HEK293 (cell line): ENCODE data around the gene ANTXR2.

Experiments
- CTCF ChIA-PET: fragments of 350-600 bp; formaldehyde crosslinking; extraction: SDS; loops from one replicate; lab custom pipeline; 2021; ENCODE audit warnings: antibody characterized with exemption; lab: Yijun Ruan, JAX
- POLR2A ChIA-PET: fragments of 300-600 bp; formaldehyde crosslinking; extraction: SDS; loops from one replicate; lab custom pipeline; 2020; ENCODE audit warnings: antibody characterized with exemption, inconsistent platforms; lab: Yijun Ruan, JAX
- H3K27ac ChIP-seq: fragments of 200-500 bp; sonication (Bioruptor generic); 2 replicates; pipeline ENCODE4 v1.5.1; 2014; ENCODE audit warnings: low read depth, low read length, control low read depth, inconsistent platforms; ENCODE audit errors: extremely low read depth
- H3K36me3 ChIP-seq, 2 experiments: fragments of 200-500 bp in 1 of 2; sonication (Bioruptor generic) in 1 of 2; 1 replicate in 1 of 2; 2 replicates in 1 of 2; pipeline ENCODE4 v1.5.1; 2014 to 2017; ENCODE audit warnings: inconsistent platforms in 2 of 2, low read length in 2 of 2; ENCODE audit not compliant: control insufficient read depth in 2 of 2, insufficient read depth in 1 of 2
- H3K4me1 ChIP-seq: fragments of 200-500 bp; sonication (Bioruptor generic); 2 replicates; pipeline ENCODE4 v1.5.1; 2014; ENCODE audit warnings: mild to moderate bottlenecking, low read length, inconsistent platforms; ENCODE audit not compliant: control insufficient read depth, insufficient read depth
- H3K4me3 ChIP-seq: 2 replicates; pipeline ENCODE4 v1.5.1; 2011; ENCODE audit warnings: low read depth, mild to moderate bottlenecking, control low read depth, low read length, moderate library complexity
- H3K9me3 ChIP-seq: fragments of 200-500 bp; sonication (Bioruptor generic); 2 replicates; pipeline ENCODE4 v1.5.1; 2014; ENCODE audit warnings: low read depth, low read length, inconsistent platforms; ENCODE audit not compliant: control insufficient read depth, insufficient read depth
- SETDB1 ChIP-seq: IDR thresholded peaks from one replicate; pipeline ENCODE4 v1.6.1; 2017; ENCODE audit warnings: mild to moderate bottlenecking, low read length, moderate library complexity, mixed read lengths; ENCODE audit not compliant: insufficient read length
- TCF7L2 ChIP-seq: IDR thresholded peaks from 2 replicates; pipeline ENCODE4 v1.6.1; 2011; ENCODE audit warnings: low read depth, mild to moderate bottlenecking, inconsistent platforms, low read length, moderate library complexity, borderline replicate concordance
- TSHZ1 ChIP-seq: fragments of 450-650 bp; formaldehyde crosslinking; IDR thresholded peaks from 2 replicates; pipeline ENCODE4 v1.5.1; 2016; ENCODE audit warnings: missing biosample characterization, missing genetic modification characterization, borderline replicate concordance
- WT1 ChIP-seq: fragments of 450-650 bp; formaldehyde crosslinking; IDR thresholded peaks from 2 replicates; pipeline ENCODE4 v1.5.1; 2016; ENCODE audit warnings: missing biosample characterization, missing genetic modification characterization
- ZNF112 ChIP-seq: fragments of 450-650 bp; formaldehyde crosslinking; IDR thresholded peaks from 2 replicates; pipeline ENCODE4 v1.5.0; 2017; ENCODE audit warnings: missing biosample characterization, missing genetic modification characterization
- ZNF140 ChIP-seq: fragments of 450-650 bp; formaldehyde crosslinking; IDR thresholded peaks from 2 replicates; pipeline ENCODE4 v1.5.1; 2016; ENCODE audit warnings: missing biosample characterization, missing genetic modification characterization
- ZNF169 ChIP-seq: fragments of 450-650 bp; formaldehyde crosslinking; IDR thresholded peaks from 2 replicates; pipeline ENCODE4 v1.5.1; 2016; ENCODE audit warnings: missing biosample characterization, missing genetic modification characterization
- ZNF350 ChIP-seq: fragments of 450-650 bp; formaldehyde crosslinking; IDR thresholded peaks from 2 replicates; pipeline ENCODE4 v1.5.0; 2017; ENCODE audit warnings: missing biosample characterization, mild to moderate bottlenecking, missing genetic modification characterization
- ZNF510 ChIP-seq: fragments of 450-650 bp; formaldehyde crosslinking; IDR thresholded peaks from 2 replicates; pipeline ENCODE4 v1.5.1; 2018; ENCODE audit warnings: mild to moderate bottlenecking, missing genetic modification characterization, missing biosample characterization; ENCODE audit not compliant: insufficient replicate concordance
- ZNF558 ChIP-seq: fragments of 450-650 bp; formaldehyde crosslinking; IDR thresholded peaks from 2 replicates; pipeline ENCODE4 v1.5.1; 2016; ENCODE audit warnings: missing biosample characterization, missing genetic modification characterization
- ZNF658 ChIP-seq: fragments of 450-650 bp; formaldehyde crosslinking; IDR thresholded peaks from 2 replicates; pipeline ENCODE4; 2016; ENCODE audit warnings: missing biosample characterization, missing genetic modification characterization
- ZNF660 ChIP-seq: fragments of 450-650 bp; IDR thresholded peaks from 2 replicates; pipeline ENCODE4 v1.5.1; 2018; ENCODE audit warnings: missing biosample characterization, mild to moderate bottlenecking, missing genetic modification characterization
- ZNF791 ChIP-seq: fragments of 450-650 bp; formaldehyde crosslinking; IDR thresholded peaks from 2 replicates; pipeline ENCODE4 v1.5.1; 2016; ENCODE audit warnings: missing biosample characterization, missing genetic modification characterization
- ZSCAN4 ChIP-seq: fragments of 450-650 bp; formaldehyde crosslinking; IDR thresholded peaks from 2 replicates; pipeline ENCODE4 v1.5.1; 2017; ENCODE audit warnings: missing biosample characterization, missing genetic modification characterization
- ZXDB ChIP-seq: fragments of 450-650 bp; formaldehyde crosslinking; IDR thresholded peaks from 2 replicates; pipeline ENCODE4 v1.5.1; 2016; ENCODE audit warnings: missing biosample characterization, missing genetic modification characterization
- TF ChIP-seq, protein P1 (sequence below): fragments of 450-650 bp; formaldehyde crosslinking; conservative IDR thresholded peaks from 2 replicates; pipeline ENCODE4 v1.5.1; 2016; ENCODE audit warnings: low read depth, missing biosample characterization, missing genetic modification characterization
- TF ChIP-seq, protein P2 (sequence below): fragments of 450-650 bp; formaldehyde crosslinking; IDR thresholded peaks from 2 replicates; pipeline ENCODE4 v1.5.1; 2016; ENCODE audit warnings: missing biosample characterization, missing genetic modification characterization

Gene ANTXR2

DNA sequence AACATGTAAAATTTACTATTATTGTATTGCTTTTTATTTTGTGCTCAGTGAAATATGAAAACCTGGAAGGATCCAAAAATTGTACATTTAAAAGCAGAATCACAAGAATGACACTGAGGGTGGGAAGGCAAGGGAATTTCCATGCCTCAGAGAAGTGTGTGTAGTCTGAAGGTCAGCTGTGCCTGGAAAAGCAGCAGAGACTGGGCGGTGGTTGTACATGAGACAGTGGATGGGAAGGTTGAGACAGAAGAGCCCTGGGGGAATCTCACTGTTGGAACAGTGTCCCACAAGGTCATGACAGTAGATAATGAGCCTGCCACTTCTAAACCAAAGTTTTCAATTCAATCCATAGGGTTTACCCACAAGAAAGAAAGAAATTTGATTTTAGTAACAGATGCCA lies 17.1 kb upstream of the ANTXR2 start (continued):
- TF ChIP-seq, protein P1, sequence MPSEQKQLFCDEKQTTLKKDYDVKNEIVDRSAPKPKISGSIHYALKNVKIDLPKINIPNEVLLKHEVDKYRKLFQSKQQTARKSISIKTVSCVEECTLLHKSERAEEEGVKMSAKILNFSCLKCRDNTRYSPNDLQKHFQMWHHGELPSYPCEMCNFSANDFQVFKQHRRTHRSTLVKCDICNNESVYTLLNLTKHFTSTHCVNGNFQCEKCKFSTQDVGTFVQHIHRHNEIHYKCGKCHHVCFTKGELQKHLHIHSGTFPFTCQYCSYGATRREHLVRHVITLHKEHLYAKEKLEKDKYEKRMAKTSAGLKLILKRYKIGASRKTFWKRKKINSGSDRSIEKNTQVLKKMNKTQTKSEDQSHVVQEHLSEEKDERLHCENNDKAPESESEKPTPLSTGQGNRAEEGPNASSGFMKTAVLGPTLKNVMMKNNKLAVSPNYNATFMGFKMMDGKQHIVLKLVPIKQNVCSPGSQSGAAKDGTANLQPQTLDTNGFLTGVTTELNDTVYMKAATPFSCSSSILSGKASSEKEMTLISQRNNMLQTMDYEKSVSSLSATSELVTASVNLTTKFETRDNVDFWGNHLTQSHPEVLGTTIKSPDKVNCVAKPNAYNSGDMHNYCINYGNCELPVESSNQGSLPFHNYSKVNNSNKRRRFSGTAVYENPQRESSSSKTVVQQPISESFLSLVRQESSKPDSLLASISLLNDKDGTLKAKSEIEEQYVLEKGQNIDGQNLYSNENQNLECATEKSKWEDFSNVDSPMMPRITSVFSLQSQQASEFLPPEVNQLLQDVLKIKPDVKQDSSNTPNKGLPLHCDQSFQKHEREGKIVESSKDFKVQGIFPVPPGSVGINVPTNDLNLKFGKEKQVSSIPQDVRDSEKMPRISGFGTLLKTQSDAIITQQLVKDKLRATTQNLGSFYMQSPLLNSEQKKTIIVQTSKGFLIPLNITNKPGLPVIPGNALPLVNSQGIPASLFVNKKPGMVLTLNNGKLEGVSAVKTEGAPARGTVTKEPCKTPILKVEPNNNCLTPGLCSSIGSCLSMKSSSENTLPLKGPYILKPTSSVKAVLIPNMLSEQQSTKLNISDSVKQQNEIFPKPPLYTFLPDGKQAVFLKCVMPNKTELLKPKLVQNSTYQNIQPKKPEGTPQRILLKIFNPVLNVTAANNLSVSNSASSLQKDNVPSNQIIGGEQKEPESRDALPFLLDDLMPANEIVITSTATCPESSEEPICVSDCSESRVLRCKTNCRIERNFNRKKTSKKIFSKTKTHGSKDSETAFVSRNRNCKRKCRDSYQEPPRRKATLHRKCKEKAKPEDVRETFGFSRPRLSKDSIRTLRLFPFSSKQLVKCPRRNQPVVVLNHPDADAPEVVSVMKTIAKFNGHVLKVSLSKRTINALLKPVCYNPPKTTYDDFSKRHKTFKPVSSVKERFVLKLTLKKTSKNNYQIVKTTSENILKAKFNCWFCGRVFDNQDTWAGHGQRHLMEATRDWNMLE (tag by site-specific recombination): no peak
- TF ChIP-seq ZNF112 (tag by site-specific recombination): no peak
- no peak for TF ChIP-seq ZNF658 (tag by site-specific recombination)
- TF ChIP-seq ZNF350 (tag by site-specific recombination): no peak

DNA sequence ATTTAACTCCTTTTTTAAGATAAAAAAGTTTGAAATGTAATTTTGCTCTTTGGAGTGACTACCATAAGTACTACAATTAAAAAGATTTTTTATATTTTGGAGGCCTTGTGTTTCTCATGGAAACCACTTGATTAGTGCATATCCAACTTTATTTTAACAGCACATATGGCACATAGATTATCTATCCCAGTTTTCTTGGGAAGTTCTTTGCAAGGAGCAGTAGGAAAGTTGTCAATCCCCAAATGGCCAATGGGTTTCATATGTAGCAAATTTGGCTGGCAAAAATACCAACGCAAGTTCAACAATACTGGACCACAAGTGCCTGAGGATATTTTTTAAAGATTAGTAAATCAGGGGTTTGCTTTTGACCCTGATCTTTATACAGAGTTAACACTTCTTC lies 15.4 kb upstream of the ANTXR2 start:
- H3K9me3 ChIP-seq: no peaks in the 10 kb centered on the region
- H3K36me3 ChIP-seq: no peaks in the 10 kb centered on the region
- ChIA-PET CTCF (no interaction called here), POLR2A (no interaction called here)
- H3K4me1 ChIP-seq: no peaks in the 10 kb centered on the region
- TF ChIP-seq SETDB1: no peak
- TF ChIP-seq TSHZ1 (tag by site-specific recombination): no peak
- no peak for TF ChIP-seq ZSCAN4 (tag by site-specific recombination)
- TF ChIP-seq ZNF140: no peak
- no peak for TF ChIP-seq ZNF510 (tag by site-specific recombination)
- TF ChIP-seq ZXDB: no peak
- TF ChIP-seq ZNF791 (tag by site-specific recombination): no peak
- TF ChIP-seq ZNF169: no peak
- no peak for TF ChIP-seq ZNF660 (tag by site-specific recombination)
- TF ChIP-seq, protein P2, sequence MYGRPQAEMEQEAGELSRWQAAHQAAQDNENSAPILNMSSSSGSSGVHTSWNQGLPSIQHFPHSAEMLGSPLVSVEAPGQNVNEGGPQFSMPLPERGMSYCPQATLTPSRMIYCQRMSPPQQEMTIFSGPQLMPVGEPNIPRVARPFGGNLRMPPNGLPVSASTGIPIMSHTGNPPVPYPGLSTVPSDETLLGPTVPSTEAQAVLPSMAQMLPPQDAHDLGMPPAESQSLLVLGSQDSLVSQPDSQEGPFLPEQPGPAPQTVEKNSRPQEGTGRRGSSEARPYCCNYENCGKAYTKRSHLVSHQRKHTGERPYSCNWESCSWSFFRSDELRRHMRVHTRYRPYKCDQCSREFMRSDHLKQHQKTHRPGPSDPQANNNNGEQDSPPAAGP (tag by site-specific recombination): no peak
- no peak for TF ChIP-seq WT1 (tag by site-specific recombination)
- no peak for TF ChIP-seq TCF7L2
- no peak for TF ChIP-seq ZNF558 (tag by site-specific recombination)
- H3K4me3 ChIP-seq: no peak overlapping the region
- no peak overlapping the region for H3K27ac ChIP-seq
